ENCODE measurements around the gene AGAP3.

AGAP3 gene

GRCh38 chr7:151088019-151088855, 2.0 kb downstream of the AGAP3 start:
- DNase-seq = no peak

- DNase-seq = no peak
These were observed 2.8 kb downstream of the AGAP3 start for GRCh38 chr7:151088856-151089699.

GRCh38 chr7:151089893-151090730, 3.8 kb downstream of the AGAP3 start:
- no peak for DNase-seq

GRCh38 chr7:151091003-151091402, 4.7 kb downstream of the AGAP3 start:
- DNase-seq = no peak

GRCh38 chr7:151091431-151091830, 5.2 kb downstream of the AGAP3 start:
- no peak for DNase-seq

GRCh38 chr7:151091988-151092387, 5.7 kb downstream of the AGAP3 start:
- no peak for DNase-seq

GRCh38 chr7:151093748-151094147, 7.5 kb downstream of the AGAP3 start:
- no peak for DNase-seq

GRCh38 chr7:151094675-151095074, 8.4 kb downstream of the AGAP3 start:
- no peak for DNase-seq

- no peak for DNase-seq
These were observed 9.0 kb downstream of the AGAP3 start for GRCh38 chr7:151095123-151095797.

GRCh38 chr7:151095828-151096475, 9.7 kb downstream of the AGAP3 start:
- no peak for DNase-seq

GRCh38 chr7:151099486-151100211, 13.4 kb downstream of the AGAP3 start:
- DNase-seq = no peak

- DNase-seq = no peak
These were observed 14.6 kb downstream of the AGAP3 start for GRCh38 chr7:151100921-151101320.

GRCh38 chr7:151101621-151102396, 15.5 kb downstream of the AGAP3 start:
- DNase-seq = no peak

- DNase-seq = no peak
These were observed 16.7 kb downstream of the AGAP3 start for GRCh38 chr7:151102991-151103390.

GRCh38 chr7:151103973-151104372, 17.7 kb downstream of the AGAP3 start:
- DNase-seq = no peak

- no peak for DNase-seq
These were observed 18.3 kb downstream of the AGAP3 start for GRCh38 chr7:151104411-151105235.

- no peak for DNase-seq
These were observed 21.6 kb downstream of the AGAP3 start for GRCh38 chr7:151107882-151108281.

- DNase-seq = no peak
These were observed 23.1 kb downstream of the AGAP3 start for GRCh38 chr7:151109094-151110048.

All from GDM1 (cell line).